Measurements from ENCODE around the gene GADL1.

DNA sequence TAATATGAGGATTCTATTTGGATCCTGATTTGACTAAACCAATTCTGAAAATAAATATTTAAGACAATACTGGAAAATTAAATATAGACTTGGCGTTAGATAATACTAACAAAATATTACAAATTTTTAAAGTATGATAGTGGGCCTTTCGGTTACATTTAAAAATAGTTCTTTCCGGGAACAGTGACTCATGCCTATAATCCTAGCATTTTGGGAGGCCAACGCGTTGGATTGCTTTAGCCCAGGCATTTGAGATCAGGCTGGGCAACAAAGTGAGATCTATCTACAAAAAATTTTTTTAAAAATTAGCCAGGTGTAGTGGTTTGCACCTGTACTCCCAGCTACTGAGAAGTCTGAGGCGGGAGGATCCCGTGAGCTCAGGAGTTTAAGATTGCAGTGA is 30.3 kb upstream of the GADL1 start:
- TF ChIP-seq CTCF (IDR thresholded peaks at IDR 0.05; ENCODE audit: poor library complexity) (no peak), EZH2 (IDR thresholded peaks at IDR 0.05; ENCODE audit: borderline replicate concordance) (no peak), EZH2phosphoT487 (IDR thresholded peaks at IDR 0.05; ENCODE audit: low read depth, severe bottlenecking, unreplicated experiment) (no peak)

Measured in hepatocyte (in vitro differentiated cells).